ENCODE data around the gene P2RY11.
A peak's percentile ranks its signal among the peaks of the same experiment; 100 is the strongest.

The P2RY11 gene, protein sequence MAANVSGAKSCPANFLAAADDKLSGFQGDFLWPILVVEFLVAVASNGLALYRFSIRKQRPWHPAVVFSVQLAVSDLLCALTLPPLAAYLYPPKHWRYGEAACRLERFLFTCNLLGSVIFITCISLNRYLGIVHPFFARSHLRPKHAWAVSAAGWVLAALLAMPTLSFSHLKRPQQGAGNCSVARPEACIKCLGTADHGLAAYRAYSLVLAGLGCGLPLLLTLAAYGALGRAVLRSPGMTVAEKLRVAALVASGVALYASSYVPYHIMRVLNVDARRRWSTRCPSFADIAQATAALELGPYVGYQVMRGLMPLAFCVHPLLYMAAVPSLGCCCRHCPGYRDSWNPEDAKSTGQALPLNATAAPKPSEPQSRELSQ

GRCh38 chr19:10111405-10111811 is at the start of gene P2RY11:
Gene P2RY11 (plus strand): TSS chr19:10111693. CDS start chr19:10111722, 29 bp downstream.
- no peak for DNase-seq (ENCODE audit: low spot score)

GRCh38 chr19:10061717-10062310 is 49.7 kb upstream of the P2RY11 start:
- peak; percentile 27 for DNase-seq (ENCODE audit: low spot score)

- no peak for DNase-seq (ENCODE audit: low spot score)
Measured at GRCh38 chr19:10068205-10068604, 43.3 kb upstream of the P2RY11 start.

DNA sequence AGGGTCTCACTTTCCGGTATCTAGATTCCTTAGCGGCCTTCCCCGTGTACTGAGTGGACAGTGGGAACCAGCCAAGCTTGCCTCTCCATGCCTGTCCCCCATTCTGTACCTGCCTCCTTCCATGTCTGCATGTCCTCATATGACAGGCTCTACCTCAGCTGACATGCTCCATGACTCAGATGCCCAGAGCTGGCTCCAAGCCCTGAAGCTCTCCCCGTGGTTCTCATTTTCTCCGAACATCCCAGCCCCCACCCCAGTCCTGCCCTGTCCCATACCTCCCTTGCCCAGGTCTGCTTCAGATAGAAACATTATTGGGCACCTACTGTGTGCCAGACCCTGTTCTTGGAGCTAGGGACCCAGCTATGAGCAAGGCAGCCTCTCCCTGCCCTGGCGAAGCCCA is 42.4 kb upstream of the P2RY11 start:
- DNase-seq (ENCODE audit: low spot score): peak; percentile 36

- no peak for DNase-seq (ENCODE audit: low spot score)
Measured at GRCh38 chr19:10070730-10071446, 40.6 kb upstream of the P2RY11 start.

DNA sequence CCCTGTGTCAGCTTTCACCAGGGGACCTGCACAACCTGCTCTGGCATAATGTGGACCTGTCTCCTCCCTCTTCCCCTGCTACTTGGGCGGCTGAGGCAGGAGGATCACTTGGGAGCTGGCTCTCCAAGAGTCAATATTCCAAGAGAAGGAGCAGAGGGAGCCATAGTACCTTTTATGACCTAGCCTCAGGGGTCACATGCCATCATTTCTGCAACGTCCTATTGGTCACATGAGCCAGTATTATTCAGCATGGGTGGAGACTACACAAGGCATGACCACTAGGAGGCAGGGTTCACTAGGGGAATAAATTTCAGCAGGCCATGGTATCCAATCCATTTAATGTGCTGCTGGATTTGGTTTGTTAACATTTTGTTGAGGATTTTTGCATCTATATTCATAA is 37.3 kb upstream of the P2RY11 start:
- no peak for DNase-seq (ENCODE audit: low spot score)

DNA sequence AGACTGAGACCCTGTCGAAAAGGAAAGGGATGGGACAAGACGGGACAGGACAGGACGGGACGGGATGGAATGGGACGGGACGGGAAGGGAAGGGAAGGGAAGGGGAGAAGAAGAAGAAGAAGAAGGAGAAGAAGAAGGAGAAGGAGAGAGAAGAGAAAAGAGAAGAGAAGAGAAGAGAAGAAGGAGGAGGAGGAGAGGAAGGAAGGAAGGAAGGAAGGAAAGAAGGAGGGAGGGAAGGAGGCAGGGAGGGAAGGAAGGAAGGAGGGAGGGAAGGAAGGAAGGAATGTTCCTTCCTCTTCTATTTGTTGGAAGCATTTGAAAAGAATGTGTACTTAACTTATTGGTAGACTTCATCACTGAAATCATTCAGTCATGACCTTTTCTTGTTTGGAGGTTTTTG is 35.0 kb upstream of the P2RY11 start:
- no peak for DNase-seq (ENCODE audit: low spot score)

DNA sequence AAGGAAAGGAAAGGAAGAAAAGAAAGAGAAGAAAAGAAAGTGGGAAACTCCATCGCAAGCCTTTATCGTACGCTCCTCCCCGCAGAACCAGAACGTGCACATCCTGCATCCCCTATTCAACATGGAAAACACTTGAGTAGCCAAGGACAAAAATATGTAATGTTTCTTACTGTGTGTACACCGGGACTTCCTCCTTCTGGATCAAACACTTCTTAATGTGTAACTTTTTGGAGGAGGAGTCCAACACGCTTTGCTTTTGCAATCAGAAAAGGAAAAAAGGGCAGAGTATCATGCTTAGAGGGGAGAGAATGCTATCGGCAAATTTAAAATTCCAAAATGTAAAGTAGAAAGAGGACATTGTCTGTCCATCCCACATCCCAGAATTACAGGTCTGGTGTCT is 33.2 kb upstream of the P2RY11 start:
- no peak for DNase-seq (ENCODE audit: low spot score)

GRCh38 chr19:10079031-10079453 is 32.5 kb upstream of the P2RY11 start:
- no peak for DNase-seq (ENCODE audit: low spot score)

GRCh38 chr19:10083911-10084310 is 27.6 kb upstream of the P2RY11 start:
- no peak for DNase-seq (ENCODE audit: low spot score)

DNA sequence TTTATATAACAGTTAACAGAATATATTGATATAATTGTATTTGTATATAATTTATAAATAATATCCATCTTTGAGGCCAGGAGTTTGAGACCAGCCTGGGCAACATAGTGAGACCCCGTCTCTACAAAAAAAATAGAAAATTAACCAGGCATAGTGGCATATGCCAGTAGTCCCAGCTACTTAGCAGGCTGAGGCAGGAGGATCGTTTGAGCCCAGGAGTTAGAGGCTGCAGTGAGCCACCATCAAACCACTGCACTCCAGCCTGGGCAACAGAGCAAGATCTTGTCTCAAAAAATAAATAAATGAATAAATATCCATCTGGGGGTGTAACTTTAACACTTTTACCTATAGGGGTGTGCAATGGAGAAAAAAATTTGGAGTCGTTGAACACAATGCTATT is 26.7 kb upstream of the P2RY11 start:
- no peak for DNase-seq (ENCODE audit: low spot score)

- peak; percentile 93 for DNase-seq (ENCODE audit: low spot score)
Measured at GRCh38 chr19:10085641-10086590, 25.6 kb upstream of the P2RY11 start, which contains the start of gene SHFL. Gene SHFL (plus strand): TSS chr19:10086317. CDS start chr19:10086428, 111 bp downstream.

DNA sequence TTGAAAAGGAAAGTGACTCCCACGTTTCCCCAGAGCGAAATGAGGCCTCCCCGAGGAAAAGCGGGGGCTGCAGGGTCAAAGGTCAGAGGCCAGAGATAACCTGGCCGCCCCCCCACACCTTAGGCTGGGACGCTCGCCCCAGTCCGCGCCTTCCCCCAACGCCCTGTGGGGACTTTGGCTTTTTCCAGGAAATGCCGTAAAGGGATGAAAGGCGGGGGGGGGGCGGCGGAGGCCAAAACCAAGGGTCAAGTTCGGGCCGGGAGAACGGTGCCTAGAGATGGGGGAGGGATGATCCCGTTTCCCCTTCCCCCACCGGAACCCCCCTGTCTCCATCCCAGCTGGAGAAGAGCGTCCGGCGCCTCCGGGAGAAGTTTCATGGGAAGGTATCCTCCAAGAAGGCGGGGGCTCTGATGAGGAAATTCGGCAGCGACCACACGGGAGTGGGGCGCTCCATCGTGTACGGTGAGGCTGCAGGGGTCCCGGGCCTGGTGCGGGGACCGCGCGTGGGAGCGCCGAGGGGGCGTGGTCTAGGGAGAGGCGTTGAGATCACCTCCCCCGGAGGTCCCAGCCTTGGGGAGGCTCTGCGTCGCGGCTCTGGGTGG is 24.8 kb upstream of the P2RY11 start:
- DNase-seq (ENCODE audit: low spot score): no peak

DNA sequence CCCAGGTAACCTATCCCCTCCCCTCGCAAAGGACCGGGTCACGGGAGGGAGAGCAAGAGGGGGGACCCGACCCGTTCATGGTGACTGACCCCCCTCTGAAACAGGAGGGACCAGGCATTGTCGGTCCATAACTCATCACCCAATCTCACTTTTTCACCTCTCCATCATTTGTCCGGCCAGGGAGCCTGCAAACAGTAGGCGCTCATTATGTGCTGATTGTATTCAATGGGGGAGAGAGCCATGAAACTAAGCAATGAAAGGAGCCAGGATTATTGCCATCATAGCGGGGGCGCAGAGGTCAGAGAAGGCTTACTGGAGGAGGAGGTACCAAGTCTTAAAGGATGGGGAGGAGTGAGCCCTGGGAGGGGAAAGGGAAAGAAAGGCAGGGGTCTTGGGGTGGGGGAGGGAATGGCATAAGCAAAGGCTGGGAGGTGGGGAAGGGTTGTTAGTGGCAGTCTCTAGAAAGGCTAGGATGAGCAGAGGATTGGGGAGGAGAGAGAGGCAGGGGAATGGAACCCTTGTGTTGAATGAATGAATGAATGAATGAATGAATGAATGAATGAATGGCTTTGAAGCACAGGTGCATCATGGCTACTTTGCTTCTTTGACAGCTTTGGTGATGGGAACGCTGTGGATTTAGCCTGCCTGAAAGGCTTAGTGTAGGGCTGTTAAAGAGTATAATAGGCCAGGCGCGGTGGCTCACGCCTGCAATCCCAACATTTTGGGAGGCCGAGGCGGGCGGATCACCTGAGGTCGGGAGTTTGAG is 24.0 kb upstream of the P2RY11 start:
- no peak for DNase-seq (ENCODE audit: low spot score)

- DNase-seq (ENCODE audit: low spot score): no peak
Measured at GRCh38 chr19:10088949-10089554, 22.4 kb upstream of the P2RY11 start.

DNA sequence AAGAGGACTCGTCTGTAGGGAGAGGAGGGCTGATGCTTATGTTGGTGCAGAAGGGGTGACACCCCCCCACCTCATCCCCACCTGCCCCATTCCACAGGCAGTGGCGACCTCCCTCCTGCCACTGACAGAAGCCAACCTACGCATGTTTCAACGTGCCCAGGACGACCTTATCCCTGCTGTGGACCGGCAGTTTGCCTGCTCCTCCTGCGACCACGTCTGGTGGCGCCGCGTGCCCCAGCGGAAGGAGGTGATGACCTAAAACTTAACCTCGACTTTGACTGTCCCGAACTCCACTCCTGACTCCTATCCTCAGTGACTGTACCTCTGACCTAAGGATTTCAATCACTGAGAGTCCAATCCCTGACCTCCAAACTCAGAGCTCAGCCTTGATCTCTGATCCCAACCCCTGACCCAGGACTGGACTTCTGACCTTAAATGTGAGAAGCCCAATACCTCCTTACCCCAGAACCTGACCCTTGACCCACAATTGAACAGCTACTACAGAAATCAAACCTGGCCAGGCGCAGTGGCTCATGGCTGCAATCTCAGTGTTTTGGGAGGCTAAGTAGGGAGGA is 21.6 kb upstream of the P2RY11 start:
- no peak for DNase-seq (ENCODE audit: low spot score)

- DNase-seq (ENCODE audit: low spot score): no peak
Measured at GRCh38 chr19:10091370-10091687, 20.2 kb upstream of the P2RY11 start.

GRCh38 chr19:10091895-10092641 is 19.4 kb upstream of the P2RY11 start:
- no peak for DNase-seq (ENCODE audit: low spot score)

- DNase-seq (ENCODE audit: low spot score): no peak
Measured at GRCh38 chr19:10092648-10093294, 18.7 kb upstream of the P2RY11 start.
